IPS DF 6.9 (cell line): ENCODE data around the gene SCAMP1.
"Not testable (repeated sequence)": the region's sequence is repeated elsewhere in the genome, so short reads cannot be mapped to it uniquely, and the experiment has no call there.

Experiments used
- DNase-seq: peaks from one replicate; pipeline ENCODE4 v3.0.0-alpha.2; 2013; ENCODE audit warnings: low read depth, low spot score
- H3K27ac ChIP-seq: one replicate; pipeline ENCODE4 v1.5.1; 2013; ENCODE audit warnings: low read length, control low read depth
- H3K27me3 ChIP-seq: 2 replicates; pipeline ENCODE4 v1.6.1; 2013; ENCODE audit warnings: mild to moderate bottlenecking, low read length; ENCODE audit not compliant: control insufficient read depth, insufficient read depth
- H3K36me3 ChIP-seq: 2 replicates; pipeline ENCODE4 v1.6.1; 2013; ENCODE audit warnings: low read length; ENCODE audit not compliant: control insufficient read depth, insufficient read depth
- H3K4me1 ChIP-seq: 2 replicates; pipeline ENCODE4 v1.6.1; 2013; ENCODE audit warnings: low read length; ENCODE audit not compliant: control insufficient read depth, insufficient read depth
- H3K4me3 ChIP-seq: 2 replicates; pipeline ENCODE4 v1.5.1; 2013; ENCODE audit warnings: mild to moderate bottlenecking, low read length
- H3K9me3 ChIP-seq: 2 replicates; pipeline ENCODE4 v1.6.1; 2013; ENCODE audit warnings: low read length, inconsistent platforms; ENCODE audit not compliant: control insufficient read depth, insufficient read depth
- WGBS: extraction: QIAGEN DNeasy Blood & Tissue Kit; methylation state at CpG from one replicate; pipeline ENCODE4 v1.1.7; 2013; ENCODE audit warnings: mixed read lengths, missing lambda C conversion rate; ENCODE audit not compliant: insufficient read length, insufficient coverage; 5-methylcytosine and 5-hydroxymethylcytosine counted together

The SCAMP1 gene

DNA sequence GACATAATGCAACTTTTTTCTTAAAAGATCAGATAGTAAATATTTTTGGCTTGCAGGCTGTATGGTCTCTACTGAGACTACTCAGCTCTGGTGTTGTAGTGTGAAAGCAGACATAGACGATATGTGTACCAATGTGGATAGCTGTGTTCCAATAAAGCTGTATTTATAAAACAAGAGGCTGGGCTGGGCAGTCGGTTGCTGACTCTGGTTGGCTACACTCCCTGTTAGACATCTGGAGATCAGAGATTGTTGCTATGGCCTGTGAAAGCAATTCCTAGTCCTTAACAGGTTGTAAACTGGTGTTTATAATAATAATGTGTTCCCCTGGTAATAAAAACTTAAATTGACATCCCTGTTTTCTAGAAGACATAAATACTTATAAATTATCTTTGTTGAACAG lies 24.4 kb upstream of the SCAMP1 start:
- Histone ChIP-seq H3K27ac (no peak overlapping the region), H3K27me3 (peaks cover 14% of the 10 kb centered on the region), H3K36me3 (no peaks in the 10 kb centered on the region), H3K4me1 (no peaks in the 10 kb centered on the region), H3K4me3 (no peak overlapping the region), H3K9me3 (no peaks in the 10 kb centered on the region)
- WGBS: no CpG with 5 or more reads among the region's 2 CpGs
- no peak for DNase-seq

DNA sequence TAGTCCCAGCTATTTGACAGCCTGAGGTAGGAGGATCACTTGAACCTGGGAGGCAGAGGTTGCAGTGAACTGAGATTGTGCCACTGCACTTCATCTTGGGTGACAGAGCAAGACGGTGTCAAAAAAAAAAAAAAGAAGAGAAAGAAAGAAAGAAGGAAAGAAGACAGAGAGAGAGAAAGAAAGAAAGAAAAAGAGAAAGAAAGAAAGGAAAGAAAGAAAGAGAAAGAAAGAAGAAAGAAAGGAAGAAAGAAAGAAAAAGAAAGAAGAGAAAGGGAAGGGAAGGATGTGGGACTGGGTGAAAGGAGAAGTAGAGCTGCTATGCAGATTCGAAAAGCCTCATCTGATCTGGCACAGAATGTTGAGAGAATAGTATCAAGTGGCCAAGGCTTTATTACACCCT lies 23.7 kb upstream of the SCAMP1 start:
- Histone ChIP-seq H3K36me3 (no peaks in the 10 kb centered on the region), H3K4me3 (no peak overlapping the region), H3K9me3 (no peaks in the 10 kb centered on the region), H3K4me1 (no peaks in the 10 kb centered on the region; the same call in 1 of the 2 replicates), H3K27ac (no peak overlapping the region), H3K27me3 (peaks cover 14% of the 10 kb centered on the region)
- WGBS: no CpG with 5 or more reads among the region's 2 CpGs
- DNase-seq: no peak

DNA sequence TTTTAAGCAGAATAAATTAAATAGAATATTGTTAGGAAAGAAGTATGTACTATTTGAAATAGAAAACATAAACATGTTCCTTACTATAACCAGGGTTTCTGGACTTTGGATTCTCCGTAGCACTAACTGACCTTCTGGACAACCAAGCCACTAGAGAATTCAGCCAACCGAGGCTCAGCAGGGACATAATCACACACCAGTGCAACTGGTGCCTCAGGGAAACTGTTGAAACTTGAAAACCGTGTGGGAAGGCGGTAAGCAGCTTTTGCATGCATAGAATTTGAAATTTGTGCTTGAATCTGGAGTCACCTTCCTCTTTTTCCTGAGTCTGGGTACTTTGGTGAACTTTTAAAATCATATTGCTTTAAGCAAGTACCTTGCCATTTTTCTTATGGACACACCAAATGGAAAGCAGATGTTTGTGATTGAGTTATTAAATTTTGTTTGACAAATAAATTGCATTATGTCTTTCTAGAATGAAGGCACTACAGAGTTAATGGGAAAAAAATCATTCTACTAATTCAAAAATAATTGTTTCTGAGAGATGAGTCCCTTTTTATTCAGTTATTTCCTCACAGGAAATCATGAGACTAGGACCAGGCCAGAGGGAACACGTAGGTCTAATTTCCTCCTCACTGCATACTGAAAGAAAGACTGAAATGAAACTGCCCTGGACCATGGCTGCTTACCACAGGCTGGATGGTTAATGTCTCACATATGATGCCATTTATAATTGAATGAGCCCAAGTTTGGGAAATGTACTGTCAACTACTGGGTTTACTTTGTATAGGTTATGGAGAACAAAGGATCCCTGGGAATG lies 20.6 kb upstream of the SCAMP1 start:
- no peaks in the 10 kb centered on the region for H3K9me3 ChIP-seq
- no peak for DNase-seq

DNA sequence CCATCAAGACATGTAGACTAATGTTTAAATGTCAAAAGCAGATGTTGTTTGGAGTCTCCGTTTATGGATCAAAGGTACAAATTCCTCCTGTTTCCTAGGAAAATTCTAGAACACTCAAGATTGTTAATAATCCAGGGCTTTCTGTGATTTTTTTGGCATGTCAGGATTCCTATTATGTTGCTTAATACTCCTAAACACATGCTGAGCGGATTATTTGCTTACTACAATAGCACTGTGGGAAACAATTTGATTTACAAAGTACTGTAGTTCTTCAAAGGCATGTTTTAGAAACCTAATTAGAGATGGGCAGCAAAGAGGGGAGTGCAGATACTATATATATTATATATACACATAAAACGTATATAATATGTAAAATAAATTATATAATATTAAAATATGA lies 19.0 kb upstream of the SCAMP1 start:
- Histone ChIP-seq H3K9me3 (no peaks in the 10 kb centered on the region), H3K27me3 (peaks cover 23% of the 10 kb centered on the region), H3K27ac (no peak overlapping the region), H3K36me3 (no peaks in the 10 kb centered on the region), H3K4me1 (no peaks in the 10 kb centered on the region; the same call in 1 of the 2 replicates), H3K4me3 (no peak overlapping the region)
- no peak for DNase-seq
- no CpG with 5 or more reads among the region's 3 CpGs for WGBS

More for the DNA sequence above, 20.6 kb upstream of the SCAMP1 start:
- Histone ChIP-seq H3K36me3 (no peaks in the 10 kb centered on the region), H3K4me1 (no peaks in the 10 kb centered on the region; the same call in 1 of the 2 replicates), H3K4me3 (no peak overlapping the region), H3K27ac (no peak overlapping the region), H3K27me3 (peaks cover 23% of the 10 kb centered on the region)
- no CpG with 5 or more reads among the region's 5 CpGs for WGBS

DNA sequence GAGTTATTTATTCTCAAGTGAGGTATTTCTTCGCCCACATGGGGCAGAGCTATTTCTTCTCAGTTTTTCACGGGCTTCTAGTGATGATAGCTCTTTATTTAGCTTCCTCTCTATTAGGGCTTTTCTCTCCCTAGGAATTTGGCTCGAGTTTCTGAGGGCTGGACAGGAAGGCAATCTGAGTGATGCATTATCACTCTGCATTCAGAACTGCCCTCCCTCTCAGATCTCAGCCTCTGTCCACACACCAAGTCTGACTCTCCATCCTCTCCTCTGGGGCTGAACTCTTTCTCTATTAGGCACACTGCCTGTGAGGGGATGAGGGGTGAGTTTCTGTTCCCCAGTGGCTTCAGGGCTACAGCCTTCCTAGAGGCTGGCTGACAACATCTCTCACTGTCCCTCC lies 14.9 kb upstream of the SCAMP1 start:
- H3K27me3 ChIP-seq: peaks cover 14% of the 10 kb centered on the region
- no CpG with 5 or more reads among the region's 3 CpGs for WGBS
- no peak overlapping the region for H3K27ac ChIP-seq
- H3K4me1 ChIP-seq: no peaks in the 10 kb centered on the region; the same call in 1 of the 2 replicates
- H3K36me3 ChIP-seq: no peaks in the 10 kb centered on the region
- no peaks in the 10 kb centered on the region for H3K9me3 ChIP-seq
- no peak overlapping the region for H3K4me3 ChIP-seq
- DNase-seq: no peak

DNA sequence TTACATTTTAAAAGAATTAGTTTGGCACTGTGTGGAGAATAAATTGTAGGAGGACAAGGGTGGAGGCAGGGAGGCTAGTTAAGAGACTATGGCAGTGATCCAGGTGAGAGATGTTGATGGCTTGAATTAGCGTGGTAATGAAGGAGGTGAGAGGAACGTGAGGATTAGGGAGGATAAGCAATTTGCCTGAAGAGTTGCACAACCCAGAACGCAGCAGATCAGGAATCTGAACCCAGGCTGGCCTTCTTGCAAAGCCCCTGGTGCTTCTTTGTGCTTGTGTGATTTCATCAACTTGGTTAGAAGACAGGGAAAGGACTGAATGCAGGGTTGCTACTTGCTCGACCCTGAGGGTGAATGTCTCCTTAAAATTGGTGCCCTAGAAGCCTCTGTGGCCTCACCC lies 6.9 kb upstream of the SCAMP1 start:
- H3K4me1 ChIP-seq: no peaks in the 10 kb centered on the region
- no peaks in the 10 kb centered on the region for H3K27me3 ChIP-seq
- WGBS: 100% methylated on average over 2 of the region's 4 CpGs
- no peaks in the 10 kb centered on the region for H3K9me3 ChIP-seq
- H3K27ac ChIP-seq: no peak overlapping the region
- no peaks in the 10 kb centered on the region for H3K36me3 ChIP-seq
- H3K4me3 ChIP-seq: no peak overlapping the region
- no peak for DNase-seq

DNA sequence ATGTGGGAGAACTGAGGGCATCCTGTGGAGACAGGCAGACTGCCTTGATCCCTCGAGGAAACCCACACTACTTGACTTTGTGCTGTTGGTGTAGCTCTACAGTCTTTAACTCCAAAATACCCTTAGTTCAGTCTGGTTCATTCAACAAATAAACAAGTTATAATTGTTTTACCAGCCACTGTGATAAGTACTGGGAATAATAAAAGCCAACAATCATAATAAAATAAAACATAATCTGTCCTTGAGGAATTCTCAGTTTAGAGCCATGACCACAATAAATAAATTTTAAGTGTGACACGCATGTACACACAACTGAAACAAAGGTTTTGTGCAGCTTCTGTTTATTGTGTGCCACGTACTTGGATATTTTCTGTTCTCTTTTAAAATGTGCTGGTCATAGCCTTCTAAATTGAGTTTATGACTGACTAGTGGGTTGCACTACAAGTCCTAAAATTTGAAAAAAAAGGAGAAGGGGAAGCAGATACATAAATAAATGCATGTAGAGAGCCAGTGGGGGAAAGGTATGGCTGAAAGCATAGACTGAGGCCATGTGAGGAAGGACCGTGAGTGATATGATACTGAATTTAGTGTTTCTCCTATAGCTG lies 6.2 kb upstream of the SCAMP1 start:
- no peaks in the 10 kb centered on the region for H3K9me3 ChIP-seq
- no CpG with 5 or more reads among the region's 4 CpGs for WGBS
- no peaks in the 10 kb centered on the region for H3K27me3 ChIP-seq
- H3K4me3 ChIP-seq: no peak overlapping the region
- H3K4me1 ChIP-seq: no peaks in the 10 kb centered on the region
- H3K36me3 ChIP-seq: no peaks in the 10 kb centered on the region
- H3K27ac ChIP-seq: no peak overlapping the region
- DNase-seq: no peak

DNA sequence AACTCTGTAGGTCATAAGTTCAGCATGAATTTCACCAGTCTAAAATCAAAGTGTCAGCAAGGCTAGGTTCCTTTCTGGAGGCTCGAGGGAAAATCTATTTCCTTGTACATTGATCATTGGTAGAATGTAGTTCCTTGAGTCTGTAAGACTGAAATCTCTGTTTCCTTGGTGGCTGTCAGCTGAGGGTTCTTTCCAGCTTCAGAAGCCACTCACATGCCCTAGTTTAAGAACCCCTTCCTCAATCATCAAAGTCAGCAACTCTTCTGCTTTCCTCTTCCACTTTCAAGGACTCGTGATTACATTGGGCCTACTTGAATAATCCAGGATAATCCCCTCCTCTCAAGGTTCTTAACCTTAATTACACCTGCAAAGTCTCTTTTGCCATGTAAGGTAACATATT lies 4.9 kb upstream of the SCAMP1 start:
- no peaks in the 10 kb centered on the region for H3K9me3 ChIP-seq
- no peak for DNase-seq
- H3K36me3 ChIP-seq: no peaks in the 10 kb centered on the region
- no CpG with 5 or more reads among the region's 2 CpGs for WGBS
- no peak overlapping the region for H3K4me3 ChIP-seq
- H3K27ac ChIP-seq: no peak overlapping the region
- H3K4me1 ChIP-seq: no peaks in the 10 kb centered on the region
- no peaks in the 10 kb centered on the region for H3K27me3 ChIP-seq

DNA sequence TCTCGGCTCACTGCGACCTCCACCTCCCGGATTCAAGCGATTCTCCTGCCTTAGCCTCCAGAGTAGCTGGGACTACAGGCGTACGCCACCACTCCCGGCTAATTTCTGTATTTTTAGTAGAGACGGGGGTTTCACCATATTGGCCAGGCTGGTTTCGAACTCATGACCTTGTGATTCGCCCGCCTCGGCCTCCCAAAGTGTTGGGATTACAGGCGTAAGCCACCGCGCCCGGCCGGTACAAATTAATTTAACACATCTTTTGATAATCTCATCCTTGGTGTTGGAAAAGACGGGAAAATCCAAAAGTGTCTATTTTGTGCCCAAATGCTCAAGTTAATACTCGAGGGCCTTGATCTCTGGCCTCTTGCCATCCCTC lies 974 bp upstream of the SCAMP1 start:
- not testable (repeated sequence) for DNase-seq, H3K9me3 ChIP-seq, H3K4me1 ChIP-seq, H3K27ac ChIP-seq, H3K36me3 ChIP-seq, H3K27me3 ChIP-seq
- peak overlapping the region; percentile 69; the same call in 1 of the 2 replicates for H3K4me3 ChIP-seq
- no CpG with 5 or more reads among the region's 19 CpGs for WGBS

DNA sequence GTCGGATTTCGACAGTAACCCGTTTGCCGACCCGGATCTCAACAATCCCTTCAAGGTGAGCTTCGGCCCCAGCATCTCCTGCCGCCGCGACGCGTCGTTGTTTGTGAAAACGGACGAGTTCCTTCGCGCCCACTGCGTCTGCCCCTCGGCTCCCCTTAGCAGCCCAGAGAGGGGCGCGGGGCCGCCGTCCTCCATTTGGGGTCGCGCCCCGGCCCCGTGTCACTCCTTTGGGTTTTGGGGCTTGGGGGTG lies 182 bp downstream of the SCAMP1 start:
- H3K27ac ChIP-seq: no peak overlapping the region
- no peaks in the 10 kb centered on the region for H3K27me3 ChIP-seq
- H3K36me3 ChIP-seq: no peaks in the 10 kb centered on the region
- no CpG with 5 or more reads among the region's 26 CpGs for WGBS
- H3K9me3 ChIP-seq: no peaks in the 10 kb centered on the region
- H3K4me1 ChIP-seq: no peaks in the 10 kb centered on the region
- no peak for DNase-seq
- H3K4me3 ChIP-seq: peak overlapping the region; percentile 69
